Nephron (organoid): Measurements from ENCODE around the gene ARHGEF7.
A peak's percentile ranks its signal among the peaks of the same experiment; 100 is the strongest.
"Not testable (repeated sequence)": the region's sequence is repeated elsewhere in the genome, so short reads cannot be mapped to it uniquely, and the experiment has no call there.

Experiments used
- H3K27ac Mint-ChIP-seq, 3 experiments: 2 replicates each; pipeline ENCODE4 v1.8.0; 2020; ENCODE audit warnings: mixed read lengths in 3 of 3, mild to moderate bottlenecking in 2 of 3, moderate library complexity in 1 of 3
- H3K27me3 Mint-ChIP-seq: 2 replicates; pipeline ENCODE4 v1.8.0; 2021; ENCODE audit warnings: low read depth, mild to moderate bottlenecking, moderate library complexity, mixed read lengths
- H3K36me3 Mint-ChIP-seq: 2 replicates; pipeline ENCODE4 v1.8.0; 2020; ENCODE audit warnings: low read depth, mixed read lengths
- H3K4me1 Mint-ChIP-seq: 2 replicates; pipeline ENCODE4 v1.8.0; 2020; ENCODE audit warnings: mixed read lengths
- H3K4me3 Mint-ChIP-seq, 3 experiments: 2 replicates each; pipeline ENCODE4 v1.8.0; 2020; ENCODE audit warnings: mild to moderate bottlenecking in 3 of 3, mixed read lengths in 3 of 3, moderate library complexity in 2 of 3
- H3K9me3 Mint-ChIP-seq: 2 replicates; pipeline ENCODE4 v1.8.0; 2020; ENCODE audit warnings: mixed read lengths
- TF ChIP-seq, protein P1 (sequence below), 3 experiments: fragments of 200-600 bp; sonication (generic); IDR thresholded peaks; one replicate each; pipeline ENCODE4 v1.5.0; 2021; ENCODE audit warnings: antibody characterized with exemption in 3 of 3; ENCODE audit not compliant: unreplicated experiment in 3 of 3

Gene ARHGEF7

DNA sequence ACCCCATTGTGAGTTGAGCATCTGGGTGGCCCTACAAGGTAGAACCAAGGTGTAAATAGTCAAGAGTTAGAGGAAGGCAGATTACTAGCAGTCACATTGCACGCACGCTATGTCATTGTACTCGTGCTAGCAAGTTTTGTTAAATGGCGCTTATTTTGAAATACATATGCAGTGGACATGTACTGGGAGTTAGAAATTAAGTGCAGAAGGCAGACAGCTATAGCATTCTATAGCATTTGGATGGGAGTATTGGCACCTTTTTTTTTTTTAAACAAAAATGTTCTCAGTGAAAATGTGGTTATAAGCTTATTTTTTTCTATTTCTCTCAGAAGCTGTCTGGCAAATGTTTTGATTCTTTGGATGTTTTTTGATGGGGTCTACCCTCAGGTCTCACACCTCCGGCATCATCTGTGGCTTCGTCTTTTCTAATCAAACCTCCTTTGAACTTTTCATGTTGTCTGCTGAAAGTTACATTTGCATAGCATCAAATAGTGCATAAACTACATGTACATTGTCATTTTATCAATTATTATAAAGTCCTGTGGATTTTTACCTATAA lies 68.1 kb downstream of the ARHGEF7 start:
- H3K4me3 Mint-ChIP-seq = no peak overlapping the region
- H3K36me3 Mint-ChIP-seq = peaks cover 10% of the 10 kb centered on the region
- H3K4me1 Mint-ChIP-seq = peaks cover 79% of the 10 kb centered on the region
- no peaks in the 10 kb centered on the region for H3K9me3 Mint-ChIP-seq
- no peaks in the 10 kb centered on the region for H3K27me3 Mint-ChIP-seq
- no peak overlapping the region for H3K27ac Mint-ChIP-seq
- TF ChIP-seq, protein P1, sequence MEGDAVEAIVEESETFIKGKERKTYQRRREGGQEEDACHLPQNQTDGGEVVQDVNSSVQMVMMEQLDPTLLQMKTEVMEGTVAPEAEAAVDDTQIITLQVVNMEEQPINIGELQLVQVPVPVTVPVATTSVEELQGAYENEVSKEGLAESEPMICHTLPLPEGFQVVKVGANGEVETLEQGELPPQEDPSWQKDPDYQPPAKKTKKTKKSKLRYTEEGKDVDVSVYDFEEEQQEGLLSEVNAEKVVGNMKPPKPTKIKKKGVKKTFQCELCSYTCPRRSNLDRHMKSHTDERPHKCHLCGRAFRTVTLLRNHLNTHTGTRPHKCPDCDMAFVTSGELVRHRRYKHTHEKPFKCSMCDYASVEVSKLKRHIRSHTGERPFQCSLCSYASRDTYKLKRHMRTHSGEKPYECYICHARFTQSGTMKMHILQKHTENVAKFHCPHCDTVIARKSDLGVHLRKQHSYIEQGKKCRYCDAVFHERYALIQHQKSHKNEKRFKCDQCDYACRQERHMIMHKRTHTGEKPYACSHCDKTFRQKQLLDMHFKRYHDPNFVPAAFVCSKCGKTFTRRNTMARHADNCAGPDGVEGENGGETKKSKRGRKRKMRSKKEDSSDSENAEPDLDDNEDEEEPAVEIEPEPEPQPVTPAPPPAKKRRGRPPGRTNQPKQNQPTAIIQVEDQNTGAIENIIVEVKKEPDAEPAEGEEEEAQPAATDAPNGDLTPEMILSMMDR (IDR thresholded peaks at IDR 0.05; ENCODE audit: unreplicated experiment in 3 of 3) = no peak

DNA sequence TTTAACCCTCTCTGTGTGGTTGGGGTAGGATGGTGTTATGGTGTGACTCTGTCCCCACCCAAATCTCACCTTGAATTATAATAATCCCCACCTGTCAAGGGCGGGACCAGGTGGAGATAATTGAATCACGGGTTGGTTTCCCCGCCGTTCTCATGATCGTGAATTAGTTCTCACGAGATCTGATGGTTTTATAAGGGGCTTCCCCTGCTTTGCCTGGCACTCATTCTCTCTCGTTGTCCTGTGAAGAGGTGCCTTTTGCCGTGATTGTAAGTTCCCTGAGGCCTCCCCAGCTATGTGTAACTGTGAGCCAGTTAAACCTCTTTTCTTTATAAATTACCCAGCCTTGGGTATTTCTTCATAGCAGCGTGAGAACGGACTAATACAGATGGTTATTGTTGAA lies 68.8 kb downstream of the ARHGEF7 start:
- TF ChIP-seq, protein P1 (IDR thresholded peaks at IDR 0.05; ENCODE audit: unreplicated experiment in 3 of 3) = no peak
- Mint-ChIP-seq H3K27ac (no peak overlapping the region), H3K4me1 (peaks cover 80% of the 10 kb centered on the region), H3K27me3 (no peaks in the 10 kb centered on the region), H3K4me3 (no peak overlapping the region), H3K9me3 (peaks cover under 1% of the 10 kb centered on the region), H3K36me3 (peaks cover 16% of the 10 kb centered on the region)

DNA sequence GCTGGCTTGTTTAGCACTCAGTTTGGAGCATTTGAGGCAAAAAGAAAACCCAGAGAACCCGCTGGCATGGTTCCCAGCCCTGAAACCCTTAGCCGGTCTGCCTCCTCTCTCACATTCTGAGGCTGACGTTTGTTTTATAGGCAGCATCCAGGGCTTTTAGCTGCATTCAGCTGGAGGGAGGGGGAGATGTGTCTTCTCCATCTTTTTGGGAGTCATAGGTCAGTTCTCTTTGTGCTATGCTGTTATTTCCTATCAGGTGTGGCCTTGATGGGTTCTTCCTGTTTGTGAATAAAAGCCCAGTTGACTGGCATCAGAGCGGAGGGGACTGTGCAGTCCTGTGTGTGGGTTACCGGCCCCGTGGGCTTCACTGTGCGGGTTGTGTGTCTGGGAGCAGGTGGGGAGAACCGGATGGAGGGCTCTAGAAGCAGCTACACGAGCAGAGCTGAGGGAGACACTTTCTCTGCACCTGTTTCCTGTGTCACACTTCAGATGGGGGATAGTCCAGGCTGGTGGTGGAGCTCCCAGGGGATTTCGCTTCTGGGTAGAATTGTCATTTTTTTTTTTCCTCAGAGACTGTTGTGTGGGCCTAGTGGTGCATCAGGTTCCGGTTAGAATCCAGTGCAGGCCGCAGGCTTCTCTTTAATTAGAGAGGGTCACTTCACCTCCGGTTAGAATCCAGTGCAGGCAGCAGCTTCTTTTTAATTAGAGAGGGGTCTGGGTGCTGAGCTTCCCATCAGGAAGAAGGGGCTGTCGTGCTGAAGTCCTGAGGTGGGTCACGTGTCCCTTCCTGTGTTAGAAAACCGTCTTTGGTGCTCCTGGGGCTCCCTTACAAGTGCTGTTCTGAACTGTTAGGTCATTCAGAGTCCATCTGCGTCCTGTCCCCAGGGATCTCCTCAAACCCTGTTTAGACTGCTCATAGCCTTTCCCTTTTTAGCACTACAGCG lies 69.6 kb downstream of the ARHGEF7 start:
- peaks cover 79% of the 10 kb centered on the region for H3K4me1 Mint-ChIP-seq
- H3K4me3 Mint-ChIP-seq = no peak overlapping the region
- H3K36me3 Mint-ChIP-seq = peaks cover 20% of the 10 kb centered on the region
- H3K9me3 Mint-ChIP-seq = peaks cover 5% of the 10 kb centered on the region
- H3K27me3 Mint-ChIP-seq = no peaks in the 10 kb centered on the region
- TF ChIP-seq, protein P1 (IDR thresholded peaks at IDR 0.05; ENCODE audit: unreplicated experiment in 3 of 3) = no peak
- H3K27ac Mint-ChIP-seq = peak overlapping the region; percentile 4 to 59 (median 35)

DNA sequence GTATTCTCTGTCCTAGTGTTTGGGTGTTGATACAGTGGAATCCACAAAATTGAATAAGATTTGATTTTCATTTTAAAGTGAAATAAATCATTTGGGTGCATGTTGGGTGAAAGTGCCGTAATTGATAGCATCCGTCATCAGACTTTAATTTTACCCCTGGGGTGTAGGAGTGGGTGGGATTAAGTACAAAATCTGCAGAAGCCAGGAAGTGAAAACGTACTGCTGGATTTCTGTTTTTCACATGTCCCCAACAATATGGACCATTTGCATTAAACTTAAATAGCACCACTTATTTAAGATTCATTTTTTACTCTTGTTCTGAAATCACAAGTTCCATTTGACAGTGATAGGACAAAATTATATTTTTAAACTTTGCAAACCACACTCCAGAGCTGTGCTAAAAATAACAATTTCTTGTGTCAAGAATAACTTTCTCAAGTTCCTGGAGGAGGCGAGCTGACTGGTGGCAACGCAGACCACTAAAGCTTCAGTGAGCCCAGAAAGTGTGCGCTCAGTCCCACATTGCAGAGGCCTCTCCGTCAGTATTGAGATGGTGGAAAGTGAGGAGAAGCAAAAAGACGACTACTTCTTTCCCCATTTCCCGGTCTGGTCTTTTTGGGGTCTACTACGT lies 71.3 kb downstream of the ARHGEF7 start:
- Mint-ChIP-seq H3K9me3 (peaks cover 17% of the 10 kb centered on the region), H3K27me3 (no peaks in the 10 kb centered on the region), H3K36me3 (peaks cover 32% of the 10 kb centered on the region), H3K4me3 (peak overlapping the region in 1 of 3 experiments; percentile 32), H3K4me1 (peaks cover 67% of the 10 kb centered on the region), H3K27ac (peak overlapping the region in 2 of 3 experiments; percentile 20 to 43)
- TF ChIP-seq, protein P1 (IDR thresholded peaks at IDR 0.05; ENCODE audit: unreplicated experiment in 3 of 3) = no peak

DNA sequence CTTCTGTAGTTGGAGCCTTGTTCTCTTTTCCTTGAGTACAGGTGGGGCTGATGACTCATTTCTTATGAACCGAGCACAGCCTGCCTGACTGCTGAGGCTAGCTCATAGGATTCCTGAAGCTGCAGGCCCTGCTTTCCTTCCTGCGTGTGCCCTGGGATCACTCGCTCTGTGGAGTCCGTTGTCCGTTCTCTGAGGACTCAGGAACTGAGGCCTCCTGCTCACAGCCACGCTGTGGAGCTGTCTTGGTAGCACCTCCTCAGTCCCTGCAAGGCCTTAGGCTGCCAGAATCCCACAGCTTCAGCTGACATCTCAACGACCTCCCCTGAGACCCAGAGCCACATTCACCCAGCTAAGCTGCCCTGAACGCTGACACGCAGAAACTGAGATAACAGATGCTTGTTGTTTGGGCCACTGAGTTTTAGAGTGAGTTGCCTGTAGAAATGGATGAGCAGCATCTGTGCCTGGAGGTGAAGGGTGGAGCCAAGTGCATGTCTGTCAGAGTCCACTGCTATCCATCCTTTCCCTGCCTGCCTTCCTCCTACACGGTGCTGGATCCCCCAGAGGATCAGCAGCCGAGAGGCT lies 72.9 kb downstream of the ARHGEF7 start:
- Mint-ChIP-seq H3K27me3 (no peaks in the 10 kb centered on the region), H3K36me3 (peaks cover 41% of the 10 kb centered on the region), H3K9me3 (peaks cover 26% of the 10 kb centered on the region), H3K4me3 (no peak overlapping the region), H3K4me1 (peaks cover 59% of the 10 kb centered on the region), H3K27ac (peak overlapping the region; percentile 41 to 84 (median 63))
- TF ChIP-seq, protein P1 (IDR thresholded peaks at IDR 0.05; ENCODE audit: unreplicated experiment in 3 of 3) = no peak

DNA sequence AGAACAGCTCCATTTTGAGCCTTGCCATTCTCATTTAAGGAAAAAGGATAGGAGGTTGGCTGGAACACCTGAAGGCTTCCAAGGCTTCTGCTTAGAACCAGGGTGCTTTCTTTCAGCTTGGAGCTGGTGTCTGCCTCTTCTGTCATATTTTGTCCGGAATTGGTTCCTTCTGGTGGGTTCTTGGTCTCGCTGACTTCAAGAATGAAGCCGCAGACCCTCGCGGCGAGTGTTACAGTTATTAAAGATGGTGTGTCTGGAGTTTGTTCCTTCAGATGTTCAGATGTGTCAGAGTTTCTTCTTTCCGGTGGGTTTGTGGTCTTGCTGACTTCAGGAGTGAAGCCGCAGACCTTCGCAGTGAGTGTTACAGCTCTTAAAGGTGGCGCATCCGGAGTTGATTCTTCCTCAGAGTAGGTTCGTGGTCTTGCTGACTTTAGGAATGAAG lies 74.0 kb downstream of the ARHGEF7 start:
- H3K27ac Mint-ChIP-seq = peak overlapping the region; percentile 23 to 63 (median 41)
- H3K4me1 Mint-ChIP-seq = peaks cover 52% of the 10 kb centered on the region
- H3K4me3 Mint-ChIP-seq, H3K27me3 Mint-ChIP-seq: not testable (repeated sequence)
- H3K9me3 Mint-ChIP-seq = peaks cover 35% of the 10 kb centered on the region
- H3K36me3 Mint-ChIP-seq = peaks cover 51% of the 10 kb centered on the region

DNA sequence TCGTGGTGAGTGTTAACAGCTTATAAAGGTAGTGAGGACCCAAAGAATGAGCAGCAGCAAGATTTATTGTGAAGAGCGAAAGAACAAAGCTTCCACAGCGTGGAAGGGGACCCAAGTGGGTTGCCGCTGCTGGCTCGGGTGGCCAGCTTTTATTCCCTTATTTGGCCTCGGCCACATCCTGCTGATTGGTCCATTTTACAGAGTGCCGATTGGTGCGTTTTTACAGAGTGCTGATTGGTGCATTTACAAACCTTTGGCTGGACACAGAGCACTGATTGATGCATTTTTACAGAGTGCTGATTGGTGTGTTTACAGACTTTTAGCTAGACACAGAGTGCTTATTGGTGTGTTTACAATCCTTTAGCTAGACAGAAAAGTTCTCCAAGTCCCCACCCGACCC lies 74.4 kb downstream of the ARHGEF7 start:
- not testable (repeated sequence) for H3K27ac Mint-ChIP-seq, H3K4me3 Mint-ChIP-seq, H3K27me3 Mint-ChIP-seq
- Mint-ChIP-seq H3K36me3 (peaks cover 55% of the 10 kb centered on the region), H3K4me1 (peaks cover 48% of the 10 kb centered on the region), H3K9me3 (peaks cover 37% of the 10 kb centered on the region)

DNA sequence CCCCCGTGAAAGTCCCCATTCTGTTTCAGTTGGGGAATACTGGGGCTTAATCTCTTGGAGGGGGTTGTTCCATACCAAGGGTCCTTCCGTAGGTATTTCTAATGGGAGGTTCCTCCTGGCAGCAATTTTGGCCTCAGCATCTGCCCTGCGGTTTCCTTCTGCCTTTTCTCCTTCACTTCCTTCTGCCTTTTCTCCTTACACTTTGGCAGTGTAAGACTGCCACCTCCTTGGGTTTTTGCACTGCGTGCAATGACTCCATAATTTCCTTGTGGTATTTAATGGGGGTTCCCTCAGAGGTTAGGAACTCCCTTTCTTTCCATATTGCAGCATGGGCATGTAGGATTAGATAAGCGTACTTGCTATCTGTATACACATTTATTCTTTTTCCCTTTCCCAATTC lies 78.1 kb downstream of the ARHGEF7 start:
- not testable (repeated sequence) for H3K27ac Mint-ChIP-seq, H3K27me3 Mint-ChIP-seq, H3K4me3 Mint-ChIP-seq
- peaks cover 11% of the 10 kb centered on the region for H3K4me1 Mint-ChIP-seq
- peaks cover 55% of the 10 kb centered on the region for H3K9me3 Mint-ChIP-seq
- peaks cover 89% of the 10 kb centered on the region for H3K36me3 Mint-ChIP-seq

DNA sequence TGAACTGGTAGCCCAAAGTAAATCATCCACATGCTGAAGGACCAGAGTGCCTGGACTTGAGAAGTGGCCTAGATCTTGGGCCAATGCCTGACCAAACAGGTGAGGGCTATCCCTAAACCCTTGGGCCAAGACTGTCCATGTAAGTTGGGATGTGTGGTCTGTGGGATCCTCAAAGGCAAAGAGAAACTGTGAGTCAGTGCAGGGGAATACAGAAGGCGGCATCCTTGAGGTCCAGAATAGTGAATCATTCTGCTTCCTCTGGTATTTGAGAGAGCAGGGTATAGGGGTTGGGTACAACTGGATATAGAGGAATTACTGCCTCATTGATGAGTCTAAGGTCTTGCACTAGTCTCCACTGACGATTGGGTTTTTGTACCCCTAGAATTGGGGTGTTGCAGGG lies 79.5 kb downstream of the ARHGEF7 start:
- Mint-ChIP-seq H3K9me3 (peaks cover 50% of the 10 kb centered on the region), H3K36me3 (peaks cover 92% of the 10 kb centered on the region)
- not testable (repeated sequence) for H3K27me3 Mint-ChIP-seq, H3K4me3 Mint-ChIP-seq, H3K27ac Mint-ChIP-seq, H3K4me1 Mint-ChIP-seq
